HEK293 (cell line): ENCODE data around the gene LCN6.
A peak's percentile ranks its signal among the peaks of the same experiment; 100 is the strongest.
"Not testable (repeated sequence)": the region's sequence is repeated elsewhere in the genome, so short reads cannot be mapped to it uniquely, and the experiment has no call there.

ENCODE experiments used
- CTCF ChIA-PET: fragments of 350-600 bp; formaldehyde crosslinking; extraction: SDS; loops from one replicate; lab custom pipeline; 2021; ENCODE audit warnings: antibody characterized with exemption; lab: Yijun Ruan, JAX
- POLR2A ChIA-PET: fragments of 300-600 bp; formaldehyde crosslinking; extraction: SDS; loops from one replicate; lab custom pipeline; 2020; ENCODE audit warnings: antibody characterized with exemption, inconsistent platforms; lab: Yijun Ruan, JAX
- H3K27ac ChIP-seq: fragments of 200-500 bp; sonication (Bioruptor generic); 2 replicates; pipeline ENCODE4 v1.5.1; 2014; ENCODE audit warnings: low read depth, low read length, control low read depth, inconsistent platforms; ENCODE audit errors: extremely low read depth
- H3K36me3 ChIP-seq, 2 experiments: fragments of 200-500 bp in 1 of 2; sonication (Bioruptor generic) in 1 of 2; 1 replicate in 1 of 2; 2 replicates in 1 of 2; pipeline ENCODE4 v1.5.1; 2014 to 2017; ENCODE audit warnings: inconsistent platforms in 2 of 2, low read length in 2 of 2; ENCODE audit not compliant: control insufficient read depth in 2 of 2, insufficient read depth in 1 of 2
- H3K4me1 ChIP-seq: fragments of 200-500 bp; sonication (Bioruptor generic); 2 replicates; pipeline ENCODE4 v1.5.1; 2014; ENCODE audit warnings: mild to moderate bottlenecking, low read length, inconsistent platforms; ENCODE audit not compliant: control insufficient read depth, insufficient read depth
- H3K4me3 ChIP-seq: 2 replicates; pipeline ENCODE4 v1.5.1; 2011; ENCODE audit warnings: low read depth, mild to moderate bottlenecking, control low read depth, low read length, moderate library complexity
- H3K9me3 ChIP-seq: fragments of 200-500 bp; sonication (Bioruptor generic); 2 replicates; pipeline ENCODE4 v1.5.1; 2014; ENCODE audit warnings: low read depth, low read length, inconsistent platforms; ENCODE audit not compliant: control insufficient read depth, insufficient read depth
- HOXA7 ChIP-seq: sonication (generic); formaldehyde crosslinking; IDR thresholded peaks from 2 replicates; pipeline ENCODE4 v1.8.1; 2022; ENCODE audit warnings: missing genetic modification reagents, borderline replicate concordance
- SETDB1 ChIP-seq: IDR thresholded peaks from one replicate; pipeline ENCODE4 v1.6.1; 2017; ENCODE audit warnings: mild to moderate bottlenecking, low read length, moderate library complexity, mixed read lengths; ENCODE audit not compliant: insufficient read length
- TRIM28 ChIP-seq: IDR thresholded peaks from 2 replicates; pipeline ENCODE4 v1.6.1; 2011; ENCODE audit warnings: low read length, control low read depth, borderline replicate concordance
- ZBTB20 ChIP-seq: fragments of 450-650 bp; formaldehyde crosslinking; IDR thresholded peaks from 2 replicates; pipeline ENCODE4 v1.5.1; 2016; ENCODE audit warnings: missing biosample characterization, missing genetic modification characterization
- ZBTB26 ChIP-seq: fragments of 450-650 bp; formaldehyde crosslinking; optimal IDR thresholded peaks from 2 replicates; pipeline ENCODE3; 2016; ENCODE audit warnings: missing biosample characterization, mild to moderate bottlenecking, missing genetic modification characterization
- ZEB2 ChIP-seq: fragments of 450-650 bp; formaldehyde crosslinking; IDR thresholded peaks from 2 replicates; pipeline ENCODE4 v1.5.1; 2016; ENCODE audit warnings: missing biosample characterization, missing genetic modification characterization
- ZFP37 ChIP-seq: fragments of 450-650 bp; formaldehyde crosslinking; IDR thresholded peaks from 2 replicates; pipeline ENCODE4 v1.5.1; 2016; ENCODE audit warnings: missing biosample characterization, missing genetic modification characterization
- ZNF132 ChIP-seq: fragments of 450-650 bp; formaldehyde crosslinking; IDR thresholded peaks from 2 replicates; pipeline ENCODE4 v1.5.1; 2017; ENCODE audit warnings: missing biosample characterization, missing genetic modification characterization, borderline replicate concordance
- ZNF146 ChIP-seq: fragments of 450-650 bp; formaldehyde crosslinking; IDR thresholded peaks from 2 replicates; pipeline ENCODE4 v1.5.1; 2016; ENCODE audit warnings: missing biosample characterization, missing genetic modification characterization
- ZNF202 ChIP-seq: fragments of 450-650 bp; formaldehyde crosslinking; IDR thresholded peaks from 2 replicates; pipeline ENCODE4 v1.5.1; 2016; ENCODE audit warnings: missing biosample characterization, missing genetic modification characterization, borderline replicate concordance
- ZNF221 ChIP-seq: fragments of 450-650 bp; formaldehyde crosslinking; IDR thresholded peaks from 2 replicates; pipeline ENCODE4 v1.5.1; 2017; ENCODE audit warnings: missing biosample characterization, missing genetic modification characterization, borderline replicate concordance
- ZNF311 ChIP-seq: fragments of 450-650 bp; formaldehyde crosslinking; IDR thresholded peaks from 2 replicates; pipeline ENCODE4 v1.5.1; 2017; ENCODE audit warnings: missing biosample characterization, missing genetic modification characterization, borderline replicate concordance
- ZNF664 ChIP-seq: fragments of 450-650 bp; formaldehyde crosslinking; IDR thresholded peaks from 2 replicates; pipeline ENCODE4 v1.5.1; 2016; ENCODE audit warnings: missing biosample characterization, missing genetic modification characterization
- ZNF670 ChIP-seq: fragments of 450-650 bp; formaldehyde crosslinking; IDR thresholded peaks from 2 replicates; pipeline ENCODE4 v1.5.1; 2016; ENCODE audit warnings: missing biosample characterization, missing genetic modification characterization, low read depth
- ZNF837 ChIP-seq: fragments of 450-650 bp; formaldehyde crosslinking; IDR thresholded peaks from 2 replicates; pipeline ENCODE4 v1.5.1; 2016; ENCODE audit warnings: missing biosample characterization, missing genetic modification characterization
- ZSCAN5A ChIP-seq: fragments of 450-650 bp; formaldehyde crosslinking; IDR thresholded peaks from 2 replicates; pipeline ENCODE4 v1.5.1; 2016; ENCODE audit warnings: missing biosample characterization, missing genetic modification characterization
- TF ChIP-seq, protein P1 (sequence below): fragments of 450-650 bp; formaldehyde crosslinking; IDR thresholded peaks from 2 replicates; pipeline ENCODE4 v1.5.1; 2016; ENCODE audit warnings: missing biosample characterization, missing genetic modification characterization
- TF ChIP-seq, protein P2 (sequence below): fragments of 450-650 bp; formaldehyde crosslinking; IDR thresholded peaks from 2 replicates; pipeline ENCODE4 v1.5.1; 2016; ENCODE audit warnings: missing biosample characterization, missing genetic modification characterization
- TF ChIP-seq, protein P3 (sequence below): fragments of 450-650 bp; formaldehyde crosslinking; IDR thresholded peaks from 2 replicates; pipeline ENCODE4 v1.5.1; 2017; ENCODE audit warnings: missing biosample characterization, missing genetic modification characterization

LCN6 gene

GRCh38 chr9:136756134-136756438, 7.8 kb upstream of the LCN6 start:
- H3K27ac ChIP-seq, result no peak overlapping the region
- H3K4me1 ChIP-seq, result no peaks in the 10 kb centered on the region
- TF ChIP-seq ZSCAN5A (tag by site-specific recombination), result no peak
- peak; percentile 84 for TF ChIP-seq SETDB1
- no peak for TF ChIP-seq ZNF146 (tag by site-specific recombination)
- no peak for TF ChIP-seq ZBTB20 (tag by site-specific recombination)
- no peak for TF ChIP-seq ZNF670 (tag by site-specific recombination)
- H3K4me3 ChIP-seq, result no peak overlapping the region
- POLR2A ChIA-PET, result no interaction called here
- no peaks in the 10 kb centered on the region for H3K36me3 ChIP-seq
- H3K9me3 ChIP-seq, result no peaks in the 10 kb centered on the region
- CTCF ChIA-PET, result interaction anchor here (2.6 kb wide), 1 partner anchor 11 kb away, joined by 16 read pairs; no protein-coding TSS in a partner anchor

- H3K4me1 ChIP-seq, H3K36me3 ChIP-seq, H3K4me3 ChIP-seq, H3K27ac ChIP-seq, H3K9me3 ChIP-seq: not testable (repeated sequence)
- ChIA-PET CTCF (interaction anchor here (0.5 to 2.6 kb wide), 4 partner anchors 12 to 440 kb away, joined by 3 to 16 read pairs (median 3); no protein-coding TSS in a partner anchor), POLR2A (interaction anchor here (0.5 kb wide), 1 partner anchor 23 kb away, joined by 4 read pairs; no protein-coding TSS in a partner anchor)
- TF ChIP-seq, protein P1, sequence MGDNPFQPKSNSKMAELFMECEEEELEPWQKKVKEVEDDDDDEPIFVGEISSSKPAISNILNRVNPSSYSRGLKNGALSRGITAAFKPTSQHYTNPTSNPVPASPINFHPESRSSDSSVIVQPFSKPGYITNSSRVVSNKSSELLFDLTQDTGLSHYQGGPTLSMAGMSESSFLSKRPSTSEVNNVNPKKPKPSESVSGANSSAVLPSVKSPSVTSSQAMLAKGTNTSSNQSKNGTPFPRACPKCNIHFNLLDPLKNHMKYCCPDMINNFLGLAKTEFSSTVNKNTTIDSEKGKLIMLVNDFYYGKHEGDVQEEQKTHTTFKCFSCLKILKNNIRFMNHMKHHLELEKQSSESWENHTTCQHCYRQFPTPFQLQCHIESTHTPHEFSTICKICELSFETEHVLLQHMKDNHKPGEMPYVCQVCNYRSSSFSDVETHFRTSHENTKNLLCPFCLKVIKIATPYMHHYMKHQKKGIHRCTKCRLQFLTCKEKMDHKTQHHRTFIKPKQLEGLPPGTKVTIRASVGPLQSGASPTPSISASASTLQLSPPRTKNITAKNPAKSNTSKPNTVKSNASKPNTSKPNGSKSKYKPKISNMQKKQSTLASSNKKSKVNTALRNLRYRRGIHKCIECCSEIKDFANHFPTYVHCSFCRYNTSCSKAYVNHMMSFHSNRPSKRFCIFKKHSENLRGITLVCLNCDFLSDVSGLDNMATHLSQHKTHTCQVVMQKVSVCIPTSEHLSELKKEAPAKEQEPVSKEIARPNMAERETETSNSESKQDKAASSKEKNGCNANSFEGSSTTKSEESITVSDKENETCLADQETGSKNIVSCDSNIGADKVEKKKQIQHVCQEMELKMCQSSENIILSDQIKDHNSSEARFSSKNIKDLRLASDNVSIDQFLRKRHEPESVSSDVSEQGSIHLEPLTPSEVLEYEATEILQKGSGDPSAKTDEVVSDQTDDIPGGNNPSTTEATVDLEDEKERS (tag by site-specific recombination), result peak; percentile 61; the same call in 1 of the 2 replicates
- TF ChIP-seq SETDB1, result peak; percentile 86
Observed at GRCh38 chr9:136755302-136756133, 7.2 kb upstream of the LCN6 start.

GRCh38 chr9:136754626-136755301, 6.4 kb upstream of the LCN6 start:
- H3K4me3 ChIP-seq, result no peak overlapping the region
- POLR2A ChIA-PET, result interaction anchor here (0.5 kb wide), 1 partner anchor 23 kb away, joined by 4 read pairs; no protein-coding TSS in a partner anchor
- H3K9me3 ChIP-seq, result no peaks in the 10 kb centered on the region
- no peaks in the 10 kb centered on the region for H3K36me3 ChIP-seq
- CTCF ChIA-PET, result interaction anchor here (0.5 to 0.7 kb wide), 4 partner anchors 13 to 888 kb away, joined by 3 read pairs; no protein-coding TSS in a partner anchor
- no peaks in the 10 kb centered on the region for H3K4me1 ChIP-seq
- H3K27ac ChIP-seq, result no peak overlapping the region
- TF ChIP-seq ZEB2 (no peak), ZFP37 (tag by site-specific recombination) (no peak), ZNF221 (tag by site-specific recombination) (no peak), TRIM28 (no peak), ZNF202 (tag by site-specific recombination) (no peak), ZNF132 (tag by site-specific recombination) (no peak), HOXA7 (CRISPR knock-in tag) (no peak), ZNF837 (tag by site-specific recombination) (no peak), ZNF664 (no peak), ZBTB26 (tag by site-specific recombination) (no peak), ZNF311 (tag by site-specific recombination) (no peak)
- TF ChIP-seq, protein P2, sequence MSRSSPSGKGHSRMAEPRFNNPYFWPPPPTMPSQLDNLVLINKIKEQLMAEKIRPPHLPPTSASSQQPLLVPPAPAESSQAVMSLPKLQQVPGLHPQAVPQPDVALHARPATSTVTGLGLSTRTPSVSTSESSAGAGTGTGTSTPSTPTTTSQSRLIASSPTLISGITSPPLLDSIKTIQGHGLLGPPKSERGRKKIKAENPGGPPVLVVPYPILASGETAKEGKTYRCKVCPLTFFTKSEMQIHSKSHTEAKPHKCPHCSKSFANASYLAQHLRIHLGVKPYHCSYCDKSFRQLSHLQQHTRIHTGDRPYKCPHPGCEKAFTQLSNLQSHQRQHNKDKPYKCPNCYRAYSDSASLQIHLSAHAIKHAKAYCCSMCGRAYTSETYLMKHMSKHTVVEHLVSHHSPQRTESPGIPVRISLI (tag by site-specific recombination), result no peak
- TF ChIP-seq, protein P3, sequence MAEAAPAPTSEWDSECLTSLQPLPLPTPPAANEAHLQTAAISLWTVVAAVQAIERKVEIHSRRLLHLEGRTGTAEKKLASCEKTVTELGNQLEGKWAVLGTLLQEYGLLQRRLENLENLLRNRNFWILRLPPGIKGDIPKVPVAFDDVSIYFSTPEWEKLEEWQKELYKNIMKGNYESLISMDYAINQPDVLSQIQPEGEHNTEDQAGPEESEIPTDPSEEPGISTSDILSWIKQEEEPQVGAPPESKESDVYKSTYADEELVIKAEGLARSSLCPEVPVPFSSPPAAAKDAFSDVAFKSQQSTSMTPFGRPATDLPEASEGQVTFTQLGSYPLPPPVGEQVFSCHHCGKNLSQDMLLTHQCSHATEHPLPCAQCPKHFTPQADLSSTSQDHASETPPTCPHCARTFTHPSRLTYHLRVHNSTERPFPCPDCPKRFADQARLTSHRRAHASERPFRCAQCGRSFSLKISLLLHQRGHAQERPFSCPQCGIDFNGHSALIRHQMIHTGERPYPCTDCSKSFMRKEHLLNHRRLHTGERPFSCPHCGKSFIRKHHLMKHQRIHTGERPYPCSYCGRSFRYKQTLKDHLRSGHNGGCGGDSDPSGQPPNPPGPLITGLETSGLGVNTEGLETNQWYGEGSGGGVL (tag by site-specific recombination), result no peak
- TF ChIP-seq, all 188 proteins: peak for 0
